Vagina (tissue), 2 donors: ENCODE measurements around the gene SNRNP27. TPM values are rescaled to one million over a fixed set of nuclear protein-coding genes. Genes with fewer than 3 reads are reported as not detected.

Experiments
- DNase-seq, 2 donors: peaks; one replicate each; pipeline ENCODE4 v3.0.0-alpha.2; 2017; ENCODE audit errors: extremely low spot score in 2 of 2
- H3K27ac ChIP-seq: fragments of 200-600 bp; sonication (generic); one replicate; pipeline ENCODE4 v1.5.1; 2019
- H3K27me3 ChIP-seq: fragments of 200-600 bp; sonication (generic); one replicate; pipeline ENCODE4 v1.5.1; 2019
- H3K36me3 ChIP-seq, 2 donors: fragments of 200-600 bp; sonication (generic); one replicate each; pipeline ENCODE4 v1.5.1; 2017 to 2019
- H3K4me1 ChIP-seq: fragments of 200-600 bp; sonication (generic); one replicate; pipeline ENCODE4 v1.5.1; 2019
- H3K4me3 ChIP-seq, 2 donors: fragments of 200-600 bp; sonication (generic); 1 replicate in 1 of 2; 2 replicates in 1 of 2; pipeline ENCODE4 v1.5.1; 2016 to 2019
- H3K9me3 ChIP-seq: fragments of 200-600 bp; sonication (generic); one replicate; pipeline ENCODE4 v1.5.1; 2019
- POLR2A ChIP-seq, 2 donors: fragments of 450-650 bp; IDR thresholded peaks; one replicate each; pipeline ENCODE4 v1.6.1; 2017; ENCODE audit warnings: antibody characterized with exemption in 2 of 2, mild to moderate bottlenecking in 2 of 2, moderate library complexity in 2 of 2
- POLR2AphosphoS5 ChIP-seq, 2 donors: sonication (generic); formaldehyde crosslinking; IDR thresholded peaks; one replicate each; pipeline ENCODE4 v1.9.0; 2017; ENCODE audit warnings: antibody characterized with exemption in 2 of 2, mild to moderate bottlenecking in 2 of 2, low read depth in 1 of 2; ENCODE audit not compliant: insufficient read depth in 1 of 2
- intact Hi-C: fragments of 100-400 bp; cut with DNase I; formaldehyde crosslinking; loops from one replicate; pipeline ENCODE4 v1.15.1; 2023
- total RNA-seq: library from RNA; depleted of rRNA; stranded (reverse); fragments of >200 nt; gene quantifications from one replicate; pipeline ENCODE4 v1.2.3, GENCODE V29; 2016
- TF ChIP-seq, protein P1 (sequence below), 3 experiments: fragments of 450-650 bp in 2 of 3; fragments of 200-600 bp in 1 of 3; sonication (generic) in 1 of 3; IDR thresholded peaks; one replicate each; pipeline ENCODE4 v1.5.1; 2017 to 2019; ENCODE audit warnings: antibody characterized with exemption in 3 of 3, mild to moderate bottlenecking in 2 of 3, moderate library complexity in 2 of 3

The SNRNP27 gene
- total RNA-seq, 1 donor from 2014 or later = 62.9 TPM

DNA sequence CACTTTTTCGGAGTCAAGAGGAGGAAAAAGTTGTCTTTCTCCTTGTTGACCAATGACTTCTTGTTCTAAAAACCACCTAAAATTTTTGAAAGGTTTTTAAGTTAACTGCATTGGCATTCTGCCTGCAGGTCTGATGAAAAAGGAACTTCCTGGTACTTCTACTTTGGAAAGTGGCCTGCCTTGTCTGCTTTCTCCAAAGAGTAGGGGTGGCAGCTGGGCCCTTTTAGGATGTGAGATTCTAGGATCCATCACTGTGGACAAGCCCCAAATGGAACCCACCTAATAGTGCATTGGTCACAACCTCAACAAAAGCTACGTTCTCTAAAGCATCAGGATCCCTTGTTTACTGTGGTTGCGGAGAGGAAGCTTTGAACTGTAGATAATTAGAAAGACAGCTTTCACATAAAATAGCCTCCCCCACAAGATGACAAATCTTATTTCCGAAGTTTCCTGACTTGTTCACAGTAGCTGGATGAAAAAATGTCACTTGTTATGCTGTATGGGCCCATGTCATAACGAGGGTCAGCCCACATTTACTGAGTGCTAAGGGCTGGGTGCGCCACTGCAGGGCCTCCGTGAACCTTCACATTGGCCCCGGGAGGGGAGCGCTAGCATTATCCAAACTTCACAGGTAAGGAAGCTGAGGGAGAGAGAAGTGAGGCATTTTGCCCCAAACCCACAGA is 50.2 kb downstream of the SNRNP27 start:
- no peaks in the 10 kb centered on the region for H3K4me1 ChIP-seq
- H3K9me3 ChIP-seq = no peaks in the 10 kb centered on the region
- intact Hi-C loops = no loop called here
- H3K4me3 ChIP-seq = no peak overlapping the region
- H3K27ac ChIP-seq = no peak overlapping the region
- peaks cover 0 to 27% of the 10 kb centered on the region in 2 donors for H3K36me3 ChIP-seq
- no peaks in the 10 kb centered on the region for H3K27me3 ChIP-seq
- TF ChIP-seq, protein P1, sequence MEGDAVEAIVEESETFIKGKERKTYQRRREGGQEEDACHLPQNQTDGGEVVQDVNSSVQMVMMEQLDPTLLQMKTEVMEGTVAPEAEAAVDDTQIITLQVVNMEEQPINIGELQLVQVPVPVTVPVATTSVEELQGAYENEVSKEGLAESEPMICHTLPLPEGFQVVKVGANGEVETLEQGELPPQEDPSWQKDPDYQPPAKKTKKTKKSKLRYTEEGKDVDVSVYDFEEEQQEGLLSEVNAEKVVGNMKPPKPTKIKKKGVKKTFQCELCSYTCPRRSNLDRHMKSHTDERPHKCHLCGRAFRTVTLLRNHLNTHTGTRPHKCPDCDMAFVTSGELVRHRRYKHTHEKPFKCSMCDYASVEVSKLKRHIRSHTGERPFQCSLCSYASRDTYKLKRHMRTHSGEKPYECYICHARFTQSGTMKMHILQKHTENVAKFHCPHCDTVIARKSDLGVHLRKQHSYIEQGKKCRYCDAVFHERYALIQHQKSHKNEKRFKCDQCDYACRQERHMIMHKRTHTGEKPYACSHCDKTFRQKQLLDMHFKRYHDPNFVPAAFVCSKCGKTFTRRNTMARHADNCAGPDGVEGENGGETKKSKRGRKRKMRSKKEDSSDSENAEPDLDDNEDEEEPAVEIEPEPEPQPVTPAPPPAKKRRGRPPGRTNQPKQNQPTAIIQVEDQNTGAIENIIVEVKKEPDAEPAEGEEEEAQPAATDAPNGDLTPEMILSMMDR (IDR thresholded peaks at IDR 0.05) = no peak
- TF ChIP-seq POLR2AphosphoS5 (IDR thresholded peaks at IDR 0.05; ENCODE audit: insufficient read depth in 1 of 2, low read depth in 1 of 2) = no peak
- TF ChIP-seq POLR2A (IDR thresholded peaks at IDR 0.05) = no peak
- peak in 1 of 2 donors; percentile 74 for DNase-seq

DNA sequence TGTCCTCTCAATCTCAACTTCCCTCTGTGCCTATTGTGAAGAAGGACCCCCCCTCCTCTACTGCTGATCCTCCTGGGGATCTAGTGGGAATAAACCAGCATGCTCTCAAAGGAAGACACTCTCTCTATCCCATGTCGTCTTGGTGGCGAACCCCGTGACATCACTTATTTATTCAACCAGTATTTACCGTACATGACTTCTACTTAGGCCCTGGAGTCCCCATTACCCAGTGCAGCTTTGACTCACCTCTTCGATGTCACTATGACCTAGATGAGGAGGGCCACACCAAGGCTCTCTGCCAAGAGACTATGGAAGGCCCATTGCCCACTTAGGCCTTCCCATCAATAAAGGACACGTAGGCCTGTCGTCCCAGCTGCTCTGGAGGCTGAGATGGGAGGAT is 51.0 kb downstream of the SNRNP27 start:
- Histone ChIP-seq H3K36me3 (peaks cover 0 to 20% of the 10 kb centered on the region in 2 donors), H3K4me1 (no peaks in the 10 kb centered on the region), H3K9me3 (no peaks in the 10 kb centered on the region), H3K27me3 (no peaks in the 10 kb centered on the region), H3K27ac (no peak overlapping the region), H3K4me3 (no peak overlapping the region)
- intact Hi-C loops = no loop called here
- TF ChIP-seq, protein P1 (IDR thresholded peaks at IDR 0.05) = no peak
- TF ChIP-seq POLR2A (IDR thresholded peaks at IDR 0.05) (no peak), POLR2AphosphoS5 (IDR thresholded peaks at IDR 0.05; ENCODE audit: insufficient read depth in 1 of 2, low read depth in 1 of 2) (no peak)
- peak in 1 of 2 donors; percentile 88 for DNase-seq

DNA sequence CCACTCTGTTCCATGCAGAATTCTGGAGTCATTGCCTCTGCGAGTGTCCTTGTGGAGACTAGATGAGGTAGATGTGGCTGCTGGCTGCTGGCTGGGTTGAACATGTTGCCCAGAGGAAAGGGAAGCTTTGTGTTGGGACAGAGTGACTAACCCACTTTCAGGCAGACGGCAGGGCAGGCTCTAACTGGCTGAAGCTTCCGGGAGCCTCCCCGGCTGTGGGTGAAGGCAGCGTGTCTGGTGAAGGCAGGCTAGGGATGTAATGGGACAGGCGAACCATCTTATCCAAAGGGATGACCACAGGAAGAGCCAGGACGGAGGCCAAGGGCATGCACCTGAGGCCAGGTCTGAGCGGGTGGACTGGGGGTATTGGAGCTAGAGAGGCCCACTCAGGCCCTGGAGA is 51.7 kb downstream of the SNRNP27 start:
- Histone ChIP-seq H3K4me3 (no peak overlapping the region), H3K4me1 (no peaks in the 10 kb centered on the region), H3K27ac (no peak overlapping the region), H3K27me3 (no peaks in the 10 kb centered on the region), H3K36me3 (peaks cover 0 to 17% of the 10 kb centered on the region in 2 donors), H3K9me3 (no peaks in the 10 kb centered on the region)
- TF ChIP-seq, protein P1 (IDR thresholded peaks at IDR 0.05) = no peak
- no peak for TF ChIP-seq POLR2A (IDR thresholded peaks at IDR 0.05)
- TF ChIP-seq POLR2AphosphoS5 (IDR thresholded peaks at IDR 0.05; ENCODE audit: insufficient read depth in 1 of 2, low read depth in 1 of 2) = no peak
- peak in 1 of 2 donors; percentile 90 for DNase-seq
- intact Hi-C loops = no loop called here

DNA sequence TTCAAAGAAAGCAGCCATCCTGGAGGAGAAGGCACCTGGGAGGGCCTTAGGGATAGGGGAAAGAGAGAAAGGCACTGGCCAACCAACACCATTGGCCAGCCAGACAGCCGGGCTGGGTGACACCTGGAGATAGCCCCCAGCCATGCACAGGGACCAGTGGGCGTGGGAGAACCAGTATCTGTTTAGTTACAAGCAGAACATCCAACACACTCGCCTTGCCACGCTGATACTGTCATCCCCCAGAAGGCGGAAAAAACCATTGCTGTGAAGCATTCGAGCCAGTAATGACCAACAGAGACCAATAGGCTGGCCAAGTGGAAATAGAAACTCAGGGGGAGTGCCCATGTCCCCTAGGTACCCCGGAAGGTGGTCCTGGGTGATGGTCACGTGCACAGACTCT is 52.2 kb downstream of the SNRNP27 start:
- Histone ChIP-seq H3K4me3 (no peak overlapping the region), H3K36me3 (peaks cover 0 to 12% of the 10 kb centered on the region in 2 donors), H3K27me3 (no peaks in the 10 kb centered on the region), H3K4me1 (no peaks in the 10 kb centered on the region), H3K27ac (no peak overlapping the region), H3K9me3 (no peaks in the 10 kb centered on the region)
- TF ChIP-seq, protein P1 (IDR thresholded peaks at IDR 0.05) = no peak
- TF ChIP-seq POLR2AphosphoS5 (IDR thresholded peaks at IDR 0.05; ENCODE audit: insufficient read depth in 1 of 2, low read depth in 1 of 2) = no peak
- TF ChIP-seq POLR2A (IDR thresholded peaks at IDR 0.05) = no peak
- intact Hi-C loops = no loop called here
- DNase-seq = peak; percentile 12 to 65
